Ecto neural progenitor cell (in vitro differentiated cells): ENCODE results near the gene MSLN.
"Not testable (repeated sequence)": the region's sequence is repeated elsewhere in the genome, so short reads cannot be mapped to it uniquely, and the experiment has no call there.

ENCODE experiments used
- DNase-seq: peaks from one replicate; pipeline ENCODE4 v3.0.0-alpha.2; 2018; ENCODE audit warnings: low spot score

MSLN gene

GRCh38 chr16:760065-760464, 469 bp upstream of the MSLN start:
- DNase-seq = no peak

GRCh38 chr16:761625-762513, 1.3 kb downstream of the MSLN start:
- no peak for DNase-seq

- no peak for DNase-seq
These were observed 2.2 kb downstream of the MSLN start for GRCh38 chr16:762595-763268.

- no peak for DNase-seq
These were observed 3.0 kb downstream of the MSLN start for GRCh38 chr16:763369-764183.

GRCh38 chr16:764184-764750, 3.7 kb downstream of the MSLN start:
- no peak for DNase-seq

GRCh38 chr16:764848-765487, 4.4 kb downstream of the MSLN start:
- no peak for DNase-seq

GRCh38 chr16:765488-765865, 4.9 kb downstream of the MSLN start:
- DNase-seq = no peak

- DNase-seq = no peak
These were observed 5.7 kb downstream of the MSLN start for GRCh38 chr16:766008-766819.

- no peak for DNase-seq
These were observed 6.5 kb downstream of the MSLN start for GRCh38 chr16:766820-767640.

GRCh38 chr16:767743-768235, 7.3 kb downstream of the MSLN start:
- no peak for DNase-seq

GRCh38 chr16:768428-768827, 7.9 kb downstream of the MSLN start:
- DNase-seq = no peak

- DNase-seq = no peak
These were observed 8.8 kb downstream of the MSLN start for GRCh38 chr16:769184-769784.

- DNase-seq = no peak
These were observed 9.4 kb downstream of the MSLN start for GRCh38 chr16:769934-770333.

- no peak for DNase-seq
These were observed 9.9 kb downstream of the MSLN start for GRCh38 chr16:770411-770810.

- no peak for DNase-seq
These were observed 12.4 kb downstream of the MSLN start for GRCh38 chr16:772959-773358.

- no peak for DNase-seq
These were observed 13.8 kb downstream of the MSLN start for GRCh38 chr16:774086-775001.

GRCh38 chr16:775236-775796, 14.8 kb downstream of the MSLN start:
- no peak for DNase-seq

- DNase-seq = not testable (repeated sequence)
These were observed 15.8 kb downstream of the MSLN start for GRCh38 chr16:776298-776697.
